A673 (cell line): Measurements from ENCODE around the gene EEIG2. TPM values are rescaled to one million over a fixed set of nuclear protein-coding genes. Genes with fewer than 3 reads are reported as not detected.

Experiments
- BruUV-seq: library from RNA; stranded (reverse); fragments of 400-500 nt; replicated peaks from 2 replicates; lab custom pipeline; 2021; lab: Mats Ljungman, UMichigan
- CTCF ChIA-PET: fragments of 300-600 bp; sonication (Branson Sonifier 250); formaldehyde crosslinking; loops from one replicate; lab custom pipeline; 2022; ENCODE audit warnings: antibody characterized with exemption; lab: Charles Lee
- POLR2A ChIA-PET: fragments of 300-600 bp; sonication (Branson Sonifier 250); formaldehyde crosslinking; loops from one replicate; lab custom pipeline; 2022; ENCODE audit warnings: antibody characterized with exemption; ENCODE audit not compliant: low non-redundant PET; lab: Charles Lee
- DNase-seq: peaks from one replicate; pipeline ENCODE4 v3.0.0-alpha.2; 2015; ENCODE audit warnings: low spot score
- H3K27ac ChIP-seq: fragments of 200-600 bp; sonication (generic); 2 replicates; pipeline ENCODE4 v1.5.1; 2016; ENCODE audit warnings: mixed run types, low read depth, mild to moderate bottlenecking, mixed read lengths, antibody characterized with exemption, low read length; ENCODE audit not compliant: poor library complexity, severe bottlenecking
- H3K27me3 ChIP-seq: fragments of 200-600 bp; sonication (generic); replicated peaks from 2 replicates; pipeline ENCODE4 v1.6.1; 2017; ENCODE audit warnings: mixed run types, low read depth, mild to moderate bottlenecking, mixed read lengths, antibody characterized with exemption, low read length; ENCODE audit not compliant: insufficient read depth, poor library complexity
- H3K36me3 ChIP-seq: fragments of 200-600 bp; sonication (generic); 2 replicates; pipeline ENCODE4 v1.6.1; 2016; ENCODE audit warnings: mixed run types, mild to moderate bottlenecking, mixed read lengths, antibody characterized with exemption, low read length; ENCODE audit not compliant: insufficient read depth, poor library complexity, severe bottlenecking
- H3K4me1 ChIP-seq: fragments of 200-600 bp; sonication (generic); 2 replicates; pipeline ENCODE4 v1.6.1; 2017; ENCODE audit warnings: mixed run types, mild to moderate bottlenecking, mixed read lengths, antibody characterized with exemption, low read length; ENCODE audit not compliant: insufficient read depth, poor library complexity, severe bottlenecking
- H3K4me3 ChIP-seq: fragments of 200-600 bp; sonication (generic); 2 replicates; pipeline ENCODE4 v1.5.1; 2016; ENCODE audit warnings: low read depth, mixed run types, mild to moderate bottlenecking, mixed read lengths, low read length; ENCODE audit not compliant: poor library complexity, severe bottlenecking
- H3K9me3 ChIP-seq: fragments of 200-600 bp; sonication (generic); 2 replicates; pipeline ENCODE4 v1.6.1; 2016; ENCODE audit warnings: mixed run types, low read depth, mild to moderate bottlenecking, mixed read lengths, antibody characterized with exemption, low read length; ENCODE audit not compliant: poor library complexity, severe bottlenecking
- EZH2 ChIP-seq: fragments of 200-600 bp; sonication (generic); IDR thresholded peaks from 2 replicates; pipeline ENCODE4 v1.6.1; 2017; ENCODE audit warnings: borderline replicate concordance, low read depth, mild to moderate bottlenecking, mixed read lengths, antibody characterized with exemption, low read length; ENCODE audit not compliant: poor library complexity, severe bottlenecking
- intact Hi-C: fragments of 100-400 bp; cut with micrococcal nuclease; formaldehyde crosslinking; loops from one replicate; pipeline ENCODE4 v1.10.0; 2022; ENCODE audit not compliant: unreplicated experiment
- total RNA-seq: library from RNA; stranded (reverse); gene quantifications from 2 replicates; pipeline ENCODE4 v1.2.3, GENCODE V29; 2021
- TF ChIP-seq, protein P1 (sequence below): fragments of 300-800, 200-600 bp; sonication (generic); conservative IDR thresholded peaks from 2 replicates; pipeline ENCODE4 v1.5.1; 2017; ENCODE audit warnings: low read depth, mild to moderate bottlenecking, antibody characterized with exemption, low read length, moderate library complexity, mixed read lengths

EEIG2 gene
- total RNA-seq, 1 experiment from 2014 or later, result 14.6 TPM

DNA sequence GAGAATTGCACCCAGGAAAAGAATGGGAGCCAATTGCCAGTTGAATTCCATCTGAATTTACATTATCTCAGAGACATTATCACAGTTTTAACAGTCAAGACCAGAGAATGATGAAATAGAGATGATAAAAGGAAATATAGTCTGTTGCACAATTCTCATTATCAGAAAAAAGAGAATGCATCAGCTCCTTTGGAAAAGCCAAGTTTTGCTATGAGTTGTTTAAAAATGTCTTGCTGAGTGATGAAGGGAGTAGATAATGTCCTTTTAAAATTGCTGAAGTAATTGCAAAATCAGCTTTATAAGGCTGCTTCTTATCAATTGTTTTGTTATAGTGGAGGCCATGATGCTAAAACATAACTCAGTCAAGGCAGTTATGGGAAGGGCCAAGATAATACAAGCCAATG lies 37.9 kb upstream of the EEIG2 start:
- TF ChIP-seq EZH2, result no peak
- TF ChIP-seq, protein P1, sequence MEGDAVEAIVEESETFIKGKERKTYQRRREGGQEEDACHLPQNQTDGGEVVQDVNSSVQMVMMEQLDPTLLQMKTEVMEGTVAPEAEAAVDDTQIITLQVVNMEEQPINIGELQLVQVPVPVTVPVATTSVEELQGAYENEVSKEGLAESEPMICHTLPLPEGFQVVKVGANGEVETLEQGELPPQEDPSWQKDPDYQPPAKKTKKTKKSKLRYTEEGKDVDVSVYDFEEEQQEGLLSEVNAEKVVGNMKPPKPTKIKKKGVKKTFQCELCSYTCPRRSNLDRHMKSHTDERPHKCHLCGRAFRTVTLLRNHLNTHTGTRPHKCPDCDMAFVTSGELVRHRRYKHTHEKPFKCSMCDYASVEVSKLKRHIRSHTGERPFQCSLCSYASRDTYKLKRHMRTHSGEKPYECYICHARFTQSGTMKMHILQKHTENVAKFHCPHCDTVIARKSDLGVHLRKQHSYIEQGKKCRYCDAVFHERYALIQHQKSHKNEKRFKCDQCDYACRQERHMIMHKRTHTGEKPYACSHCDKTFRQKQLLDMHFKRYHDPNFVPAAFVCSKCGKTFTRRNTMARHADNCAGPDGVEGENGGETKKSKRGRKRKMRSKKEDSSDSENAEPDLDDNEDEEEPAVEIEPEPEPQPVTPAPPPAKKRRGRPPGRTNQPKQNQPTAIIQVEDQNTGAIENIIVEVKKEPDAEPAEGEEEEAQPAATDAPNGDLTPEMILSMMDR, result no peak
- BruUV-seq, result no TSS peak
- intact Hi-C loops, result no loop called here
- H3K27me3 ChIP-seq, result no peaks in the 10 kb centered on the region
- CTCF ChIA-PET, result interaction anchor here (0.5 kb wide), 1 partner anchor 190 kb away, joined by 3 read pairs; no protein-coding TSS in a partner anchor
- H3K9me3 ChIP-seq, result no peaks in the 10 kb centered on the region
- no peaks in the 10 kb centered on the region for H3K4me1 ChIP-seq
- POLR2A ChIA-PET, result no interaction called here
- DNase-seq, result peak; percentile 26
- no peaks in the 10 kb centered on the region for H3K36me3 ChIP-seq
- no peak overlapping the region for H3K27ac ChIP-seq
- no peak overlapping the region for H3K4me3 ChIP-seq

DNA sequence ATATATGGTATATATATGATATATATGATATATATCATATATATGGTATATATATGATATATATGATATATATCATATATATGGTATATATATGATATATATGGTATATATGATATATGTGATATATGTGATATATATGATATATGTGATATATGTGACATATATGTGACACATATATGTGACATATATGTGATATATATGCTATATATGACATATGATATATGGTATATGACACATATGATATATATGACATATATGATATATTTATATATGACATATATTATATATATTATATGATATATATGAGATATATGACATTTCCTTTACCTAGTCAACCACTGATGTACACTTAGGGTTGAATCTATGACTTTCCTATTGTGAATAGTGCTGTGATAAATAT lies 36.1 kb upstream of the EEIG2 start:
- H3K36me3 ChIP-seq, result no peaks in the 10 kb centered on the region
- TF ChIP-seq, protein P1, result no peak
- no peak for TF ChIP-seq EZH2
- no TSS peak for BruUV-seq
- ChIA-PET POLR2A (no interaction called here), CTCF (no interaction called here)
- H3K27ac ChIP-seq, result no peak overlapping the region
- no peaks in the 10 kb centered on the region for H3K9me3 ChIP-seq
- no peak overlapping the region for H3K4me3 ChIP-seq
- DNase-seq, result no peak
- no peaks in the 10 kb centered on the region for H3K27me3 ChIP-seq
- H3K4me1 ChIP-seq, result no peaks in the 10 kb centered on the region
- intact Hi-C loops, result no loop called here

- Histone ChIP-seq H3K9me3 (no peaks in the 10 kb centered on the region), H3K4me3 (no peak overlapping the region), H3K27ac (no peak overlapping the region), H3K27me3 (no peaks in the 10 kb centered on the region), H3K36me3 (no peaks in the 10 kb centered on the region), H3K4me1 (no peaks in the 10 kb centered on the region)
- DNase-seq, result no peak
- intact Hi-C loops, result no loop called here
- ChIA-PET CTCF (no interaction called here), POLR2A (no interaction called here)
- BruUV-seq, result no TSS peak
- TF ChIP-seq EZH2, result no peak
- TF ChIP-seq, protein P1, result no peak
These were observed 35.2 kb upstream of the EEIG2 start for GRCh38 chr1:108524676-108525075.
